ENCODE data around the gene DUXB. TPM values are rescaled to one million over a fixed set of nuclear protein-coding genes. Genes with fewer than 3 reads are reported as not detected.

The DUXB gene
- total and polyA plus RNA-seq, 2 of the 13 experiments (the other 11 are each of a cell fraction or from before 2014, with no cell fraction given): not detected

DNA sequence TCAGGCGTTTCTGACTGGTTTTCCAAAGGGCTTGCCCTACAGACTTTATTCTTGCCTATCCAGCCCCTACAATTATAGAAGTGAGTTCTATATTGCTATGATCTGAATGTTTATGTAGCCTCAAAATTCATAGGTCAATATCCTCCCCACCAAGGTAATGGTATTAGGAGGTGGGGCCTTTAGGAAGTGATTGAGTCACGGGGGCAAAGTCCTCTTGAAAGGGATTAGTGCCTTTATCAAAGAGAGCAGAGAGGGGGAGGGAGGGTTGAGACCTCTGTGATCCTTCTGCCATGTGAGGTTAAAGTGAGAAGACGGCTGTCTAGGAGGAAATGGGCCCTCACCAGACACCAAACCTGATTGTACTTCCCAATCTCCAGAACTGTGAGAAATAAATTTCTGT lies 26.0 kb upstream of the DUXB start (continued):
- TF ChIP-seq, protein P1, sequence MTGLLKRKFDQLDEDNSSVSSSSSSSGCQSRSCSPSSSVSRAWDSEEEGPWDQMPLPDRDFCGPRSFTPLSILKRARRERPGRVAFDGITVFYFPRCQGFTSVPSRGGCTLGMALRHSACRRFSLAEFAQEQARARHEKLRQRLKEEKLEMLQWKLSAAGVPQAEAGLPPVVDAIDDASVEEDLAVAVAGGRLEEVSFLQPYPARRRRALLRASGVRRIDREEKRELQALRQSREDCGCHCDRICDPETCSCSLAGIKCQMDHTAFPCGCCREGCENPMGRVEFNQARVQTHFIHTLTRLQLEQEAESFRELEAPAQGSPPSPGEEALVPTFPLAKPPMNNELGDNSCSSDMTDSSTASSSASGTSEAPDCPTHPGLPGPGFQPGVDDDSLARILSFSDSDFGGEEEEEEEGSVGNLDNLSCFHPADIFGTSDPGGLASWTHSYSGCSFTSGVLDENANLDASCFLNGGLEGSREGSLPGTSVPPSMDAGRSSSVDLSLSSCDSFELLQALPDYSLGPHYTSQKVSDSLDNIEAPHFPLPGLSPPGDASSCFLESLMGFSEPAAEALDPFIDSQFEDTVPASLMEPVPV (CRISPR knock-in tag; IDR thresholded peaks at IDR 0.05): no peak
- TF ChIP-seq RELA (CRISPR knock-in tag; IDR thresholded peaks at IDR 0.05) (no peak), ZNF572 (CRISPR knock-in tag; IDR thresholded peaks at IDR 0.05) (no peak), SSRP1 (CRISPR knock-in tag; IDR thresholded peaks at IDR 0.05) (no peak), FOXA1 (IDR thresholded peaks at IDR 0.05) (no peak), FOXA1 (CRISPR knock-in tag; IDR thresholded peaks at IDR 0.05) (0 out of 2 replicates have a peak, but pooled peaks have one; percentile 8), MED13 (CRISPR knock-in tag; IDR thresholded peaks at IDR 0.05) (no peak), ZSCAN25 (CRISPR knock-in tag; IDR thresholded peaks at IDR 0.05) (no peak), FOSL1 (CRISPR knock-in tag; IDR thresholded peaks at IDR 0.05; ENCODE audit: borderline replicate concordance) (peak; percentile 49; the same call in 1 of the 2 replicates), NFIB (CRISPR knock-in tag; IDR thresholded peaks at IDR 0.05; ENCODE audit: borderline replicate concordance) (no peak), MXD4 (CRISPR knock-in tag; IDR thresholded peaks at IDR 0.05) (no peak), ATF7-NPFF (CRISPR knock-in tag; IDR thresholded peaks at IDR 0.05; ENCODE audit: low read depth) (no peak), JARID2 (CRISPR knock-in tag; IDR thresholded peaks at IDR 0.05; ENCODE audit: insufficient replicate concordance) (no peak), NCOR1 (IDR thresholded peaks at IDR 0.05; ENCODE audit: borderline replicate concordance, low read length) (peak; percentile 59; the same call in 1 of the 2 replicates), CHD4 (IDR thresholded peaks at IDR 0.05; ENCODE audit: borderline replicate concordance, low read length) (no peak), HOXA9 (CRISPR knock-in tag; IDR thresholded peaks at IDR 0.05; ENCODE audit: borderline replicate concordance) (no peak), IKZF4 (CRISPR knock-in tag; IDR thresholded peaks at IDR 0.05; ENCODE audit: borderline replicate concordance, low read depth, not compliant biosample characterization) (no peak), ZNF761 (CRISPR knock-in tag; conservative IDR thresholded peaks at IDR 0.05) (no peak), KAT2B (IDR thresholded peaks at IDR 0.05; ENCODE audit: borderline replicate concordance, low read depth, low read length) (no peak), SUZ12 (IDR thresholded peaks at IDR 0.05; ENCODE audit: low read depth, low read length) (no peak)
- TF ChIP-seq, protein P2, sequence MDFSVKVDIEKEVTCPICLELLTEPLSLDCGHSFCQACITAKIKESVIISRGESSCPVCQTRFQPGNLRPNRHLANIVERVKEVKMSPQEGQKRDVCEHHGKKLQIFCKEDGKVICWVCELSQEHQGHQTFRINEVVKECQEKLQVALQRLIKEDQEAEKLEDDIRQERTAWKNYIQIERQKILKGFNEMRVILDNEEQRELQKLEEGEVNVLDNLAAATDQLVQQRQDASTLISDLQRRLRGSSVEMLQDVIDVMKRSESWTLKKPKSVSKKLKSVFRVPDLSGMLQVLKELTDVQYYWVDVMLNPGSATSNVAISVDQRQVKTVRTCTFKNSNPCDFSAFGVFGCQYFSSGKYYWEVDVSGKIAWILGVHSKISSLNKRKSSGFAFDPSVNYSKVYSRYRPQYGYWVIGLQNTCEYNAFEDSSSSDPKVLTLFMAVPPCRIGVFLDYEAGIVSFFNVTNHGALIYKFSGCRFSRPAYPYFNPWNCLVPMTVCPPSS (IDR thresholded peaks at IDR 0.05): no peak
- TF ChIP-seq, protein P3, sequence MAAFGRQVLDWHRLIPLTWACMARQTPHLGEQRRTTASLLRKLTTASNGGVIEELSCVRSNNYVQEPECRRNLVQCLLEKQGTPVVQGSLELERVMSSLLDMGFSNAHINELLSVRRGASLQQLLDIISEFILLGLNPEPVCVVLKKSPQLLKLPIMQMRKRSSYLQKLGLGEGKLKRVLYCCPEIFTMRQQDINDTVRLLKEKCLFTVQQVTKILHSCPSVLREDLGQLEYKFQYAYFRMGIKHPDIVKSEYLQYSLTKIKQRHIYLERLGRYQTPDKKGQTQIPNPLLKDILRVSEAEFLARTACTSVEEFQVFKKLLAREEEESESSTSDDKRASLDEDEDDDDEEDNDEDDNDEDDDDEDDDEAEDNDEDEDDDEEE (CRISPR knock-in tag; IDR thresholded peaks at IDR 0.05): no peak
- TF ChIP-seq, protein P4, sequence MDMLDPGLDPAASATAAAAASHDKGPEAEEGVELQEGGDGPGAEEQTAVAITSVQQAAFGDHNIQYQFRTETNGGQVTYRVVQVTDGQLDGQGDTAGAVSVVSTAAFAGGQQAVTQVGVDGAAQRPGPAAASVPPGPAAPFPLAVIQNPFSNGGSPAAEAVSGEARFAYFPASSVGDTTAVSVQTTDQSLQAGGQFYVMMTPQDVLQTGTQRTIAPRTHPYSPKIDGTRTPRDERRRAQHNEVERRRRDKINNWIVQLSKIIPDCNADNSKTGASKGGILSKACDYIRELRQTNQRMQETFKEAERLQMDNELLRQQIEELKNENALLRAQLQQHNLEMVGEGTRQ (IDR thresholded peaks at IDR 0.05; ENCODE audit: low read depth, low read length): no peak
- TF ChIP-seq, protein P4 (CRISPR knock-in tag; IDR thresholded peaks at IDR 0.05; ENCODE audit: borderline replicate concordance): no peak
- TF ChIP-seq, protein P5, sequence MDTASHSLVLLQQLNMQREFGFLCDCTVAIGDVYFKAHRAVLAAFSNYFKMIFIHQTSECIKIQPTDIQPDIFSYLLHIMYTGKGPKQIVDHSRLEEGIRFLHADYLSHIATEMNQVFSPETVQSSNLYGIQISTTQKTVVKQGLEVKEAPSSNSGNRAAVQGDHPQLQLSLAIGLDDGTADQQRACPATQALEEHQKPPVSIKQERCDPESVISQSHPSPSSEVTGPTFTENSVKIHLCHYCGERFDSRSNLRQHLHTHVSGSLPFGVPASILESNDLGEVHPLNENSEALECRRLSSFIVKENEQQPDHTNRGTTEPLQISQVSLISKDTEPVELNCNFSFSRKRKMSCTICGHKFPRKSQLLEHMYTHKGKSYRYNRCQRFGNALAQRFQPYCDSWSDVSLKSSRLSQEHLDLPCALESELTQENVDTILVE (CRISPR knock-in tag; IDR thresholded peaks at IDR 0.05): no peak
